H9 (cell line): Measurements from ENCODE around the gene KCNIP4. TPM values are rescaled to one million over a fixed set of nuclear protein-coding genes. Genes with fewer than 3 reads are reported as not detected.

ENCODE experiments used
- DNase-seq: peaks from one replicate; pipeline ENCODE4 v3.0.0-alpha.2; 2017
- H2AFZ ChIP-seq: one replicate; pipeline ENCODE4 v1.6.1; 2013; ENCODE audit warnings: mild to moderate bottlenecking, low read length, control low read depth, moderate library complexity
- H2AK5ac ChIP-seq: 2 replicates; pipeline ENCODE4 v1.6.1; 2013; ENCODE audit warnings: low read length, control low read depth, mixed read lengths; ENCODE audit not compliant: insufficient read length
- H2BK120ac ChIP-seq: one replicate; pipeline ENCODE4 v1.6.1; 2013; ENCODE audit warnings: low read depth, mild to moderate bottlenecking, low read length, control low read depth, inconsistent platforms; ENCODE audit not compliant: poor library complexity, severe bottlenecking
- H2BK12ac ChIP-seq: 2 replicates; pipeline ENCODE4 v1.6.1; 2013; ENCODE audit warnings: low read length, control low read depth, mixed read lengths, low read depth; ENCODE audit not compliant: insufficient read length
- H2BK15ac ChIP-seq: 2 replicates; pipeline ENCODE4 v1.6.1; 2013; ENCODE audit warnings: low read depth, low read length, control low read depth
- H2BK20ac ChIP-seq: one replicate; pipeline ENCODE4 v1.6.1; 2013; ENCODE audit warnings: low read depth, mild to moderate bottlenecking, low read length, control low read depth, inconsistent platforms; ENCODE audit not compliant: poor library complexity, severe bottlenecking
- H2BK5ac ChIP-seq: 2 replicates; pipeline ENCODE4 v1.6.1; 2013; ENCODE audit warnings: low read length, control low read depth, mixed read lengths; ENCODE audit not compliant: insufficient read length
- H3K14ac ChIP-seq: 2 replicates; pipeline ENCODE4 v1.6.1; 2013; ENCODE audit warnings: low read length, control low read depth; ENCODE audit not compliant: insufficient read depth
- H3K18ac ChIP-seq: 2 replicates; pipeline ENCODE4 v1.6.1; 2013; ENCODE audit warnings: low read depth, mild to moderate bottlenecking, mixed read lengths, low read length, control low read depth; ENCODE audit not compliant: insufficient read length
- H3K23ac ChIP-seq: 2 replicates; pipeline ENCODE4 v1.6.1; 2013; ENCODE audit warnings: low read length, control low read depth, mixed read lengths, low read depth; ENCODE audit not compliant: insufficient read length
- H3K23me2 ChIP-seq: 2 replicates; pipeline ENCODE4 v1.6.1; 2013; ENCODE audit warnings: low read depth, mild to moderate bottlenecking, mixed read lengths, low read length, control low read depth; ENCODE audit not compliant: insufficient read length, poor library complexity, severe bottlenecking
- H3K27ac ChIP-seq: 2 replicates; pipeline ENCODE4 v1.5.1; 2013; ENCODE audit warnings: low read length, control low read depth, mixed read lengths, low read depth; ENCODE audit not compliant: insufficient read length
- H3K27me3 ChIP-seq: 2 replicates; pipeline ENCODE4 v1.6.1; 2013; ENCODE audit warnings: low read length, control low read depth, inconsistent platforms; ENCODE audit not compliant: insufficient read depth
- H3K4ac ChIP-seq: 2 replicates; pipeline ENCODE4 v1.6.1; 2013; ENCODE audit warnings: low read depth, mild to moderate bottlenecking, control low read depth, inconsistent platforms, low read length, moderate library complexity
- H3K4me1 ChIP-seq: 2 replicates; pipeline ENCODE4 v1.6.1; 2013; ENCODE audit warnings: low read length, control low read depth, inconsistent platforms; ENCODE audit not compliant: insufficient read depth
- H3K4me2 ChIP-seq: 2 replicates; pipeline ENCODE4 v1.6.1; 2013; ENCODE audit warnings: low read length, control low read depth, mixed read lengths; ENCODE audit not compliant: insufficient read length, insufficient read depth
- H3K56ac ChIP-seq: 2 replicates; pipeline ENCODE4 v1.6.1; 2013; ENCODE audit warnings: low read depth, mild to moderate bottlenecking, mixed read lengths, low read length, control low read depth; ENCODE audit not compliant: insufficient read length
- H3K79me1 ChIP-seq: 2 replicates; pipeline ENCODE4 v1.6.1; 2013; ENCODE audit warnings: low read depth, mild to moderate bottlenecking, moderate library complexity, low read length, control low read depth, inconsistent platforms; ENCODE audit not compliant: insufficient read depth, poor library complexity, severe bottlenecking
- H3K79me2 ChIP-seq: 2 replicates; pipeline ENCODE4 v1.6.1; 2013; ENCODE audit warnings: low read length, control low read depth, inconsistent platforms; ENCODE audit not compliant: insufficient read depth
- H3K9ac ChIP-seq: 2 replicates; pipeline ENCODE4 v1.6.1; 2013; ENCODE audit warnings: low read length, control low read depth, mixed read lengths; ENCODE audit not compliant: insufficient read length; ENCODE audit errors: extremely low read depth
- H3K9me3 ChIP-seq: one replicate; pipeline ENCODE4 v1.6.1; 2013; ENCODE audit warnings: low read depth, low read length, inconsistent platforms; ENCODE audit not compliant: control insufficient read depth
- H3T11ph ChIP-seq: one replicate; pipeline ENCODE4 v1.6.1; 2013; ENCODE audit warnings: mild to moderate bottlenecking, low read length, control low read depth, inconsistent platforms
- H4K20me1 ChIP-seq: one replicate; pipeline ENCODE4 v1.6.1; 2013; ENCODE audit not compliant: control insufficient read depth, insufficient read length, insufficient read depth
- H4K5ac ChIP-seq: 2 replicates; pipeline ENCODE4 v1.6.1; 2013; ENCODE audit warnings: low read depth, mild to moderate bottlenecking, mixed read lengths, low read length, control low read depth; ENCODE audit not compliant: insufficient read length
- H4K8ac ChIP-seq: replicated peaks from 2 replicates; pipeline ENCODE4 v1.6.1; 2013; ENCODE audit warnings: low read length, control low read depth, mixed read lengths, low read depth; ENCODE audit not compliant: insufficient read length
- H4K91ac ChIP-seq: 2 replicates; pipeline ENCODE4 v1.6.1; 2013; ENCODE audit warnings: low read depth, mild to moderate bottlenecking, moderate library complexity, mixed read lengths, low read length, control low read depth; ENCODE audit not compliant: insufficient read length
- H3K27ac Mint-ChIP-seq, 3 experiments: 2 replicates in 2 of 3; 3 replicates in 1 of 3; pipeline ENCODE4 v1.8.0; 2020 to 2021; ENCODE audit warnings: mixed read lengths in 3 of 3, mild to moderate bottlenecking in 1 of 3, moderate library complexity in 1 of 3
- H3K27me3 Mint-ChIP-seq: 2 replicates; pipeline ENCODE4 v1.8.0; 2021; ENCODE audit warnings: low read depth, mild to moderate bottlenecking, moderate library complexity, mixed read lengths
- H3K36me3 Mint-ChIP-seq, 3 experiments: 2 replicates in 2 of 3; 3 replicates in 1 of 3; pipeline ENCODE4 v1.8.0; 2020 to 2021; ENCODE audit warnings: low read depth in 3 of 3, mixed read lengths in 3 of 3; ENCODE audit not compliant: insufficient read depth in 1 of 3
- H3K4me1 Mint-ChIP-seq, 2 experiments: 2 replicates each; pipeline ENCODE4 v1.8.0; 2020; ENCODE audit warnings: mixed read lengths in 2 of 2
- H3K4me3 Mint-ChIP-seq, 2 experiments: 2 replicates in 1 of 2; 3 replicates in 1 of 2; pipeline ENCODE4 v1.8.0; 2020 to 2021; ENCODE audit warnings: mild to moderate bottlenecking in 2 of 2, mixed read lengths in 2 of 2, moderate library complexity in 1 of 2
- H3K9me3 Mint-ChIP-seq, 2 experiments: 2 replicates in 1 of 2; 3 replicates in 1 of 2; pipeline ENCODE4 v1.8.0; 2020; ENCODE audit warnings: mild to moderate bottlenecking in 2 of 2, mixed read lengths in 2 of 2, moderate library complexity in 1 of 2
- CTCF ChIP-seq: fragments of 200-600 bp; sonication (generic); conservative IDR thresholded peaks from 3 replicates; pipeline ENCODE4 v1.8.0; 2021; ENCODE audit warnings: antibody characterized with exemption, mild to moderate bottlenecking
- WGBS: extraction: QIAGEN DNeasy Blood & Tissue Kit; methylation state at CpG from one replicate; pipeline ENCODE4 v1.1.7; 2013; ENCODE audit warnings: missing lambda C conversion rate, low lambda C conversion rate, mixed read lengths; ENCODE audit not compliant: insufficient read length; ENCODE audit errors: extremely low coverage; 5-methylcytosine and 5-hydroxymethylcytosine counted together
- total RNA-seq: library from RNA; stranded (reverse); gene quantifications from 2 replicates; pipeline ENCODE4 v1.2.1, GENCODE V29; 2021

Gene KCNIP4
- total RNA-seq, 1 experiment from 2014 or later, result not detected

GRCh38 chr4:21765810-21766407 lies 182.7 kb downstream of the KCNIP4 start:
- Mint-ChIP-seq H3K4me3 (no peak overlapping the region), H3K9me3 (no peaks in the 10 kb centered on the region; a peak in 1 of 5 replicates), H3K4me1 (peaks cover 15% of the 10 kb centered on the region in 2 experiments), H3K27me3 (peaks cover under 1% of the 10 kb centered on the region; the same call in 1 of the 2 replicates), H3K36me3 (no peaks in the 10 kb centered on the region), H3K27ac (no peak overlapping the region)
- H3K9me3 ChIP-seq, result no peaks in the 10 kb centered on the region
- no peak overlapping the region for H2BK20ac ChIP-seq
- H4K20me1 ChIP-seq, result no peaks in the 10 kb centered on the region
- H3T11ph ChIP-seq, result no peak overlapping the region
- no peak overlapping the region for H2AK5ac ChIP-seq
- no peak overlapping the region for H4K5ac ChIP-seq
- H3K4me1 ChIP-seq, result no peaks in the 10 kb centered on the region
- no peak overlapping the region for H2BK15ac ChIP-seq
- no peak overlapping the region for H3K14ac ChIP-seq
- H2AFZ ChIP-seq, result no peak overlapping the region
- H2BK120ac ChIP-seq, result no peak overlapping the region
- no peak overlapping the region for H3K18ac ChIP-seq
- H3K4ac ChIP-seq, result no peak overlapping the region
- no peak overlapping the region for H4K8ac ChIP-seq
- H3K56ac ChIP-seq, result no peak overlapping the region
- H3K23ac ChIP-seq, result no peak overlapping the region
- DNase-seq, result peak; percentile 71
- H2BK12ac ChIP-seq, result no peak overlapping the region
- no CpG with 5 or more reads among the region's 8 CpGs for WGBS
- H3K27ac ChIP-seq, result no peak overlapping the region
- no peaks in the 10 kb centered on the region for H3K23me2 ChIP-seq
- H3K27me3 ChIP-seq, result no peaks in the 10 kb centered on the region
- H4K91ac ChIP-seq, result no peak overlapping the region
- no peak overlapping the region for H3K9ac ChIP-seq
- H3K79me1 ChIP-seq, result no peaks in the 10 kb centered on the region
- H3K79me2 ChIP-seq, result no peaks in the 10 kb centered on the region
- H3K4me2 ChIP-seq, result no peak overlapping the region
- TF ChIP-seq CTCF, result peak; percentile 89
- no peak overlapping the region for H2BK5ac ChIP-seq
